Esophagus squamous epithelium (tissue), 5 donors: ENCODE measurements around the gene BACH1. TPM values are rescaled to one million over a fixed set of nuclear protein-coding genes. Genes with fewer than 3 reads are reported as not detected.
"Not testable (repeated sequence)": the region's sequence is repeated elsewhere in the genome, so short reads cannot be mapped to it uniquely, and the experiment has no call there.

Experiments used
- DNase-seq: peaks from one replicate; lab custom pipeline; 2025; lab: John Stamatoyannopoulos, UW
- H3K27ac ChIP-seq, 4 donors: fragments of 200-600 bp; sonication (generic); one replicate each; pipeline ENCODE4 v1.5.1; 2016 to 2019; ENCODE audit warnings: mild to moderate bottlenecking in 1 of 4
- H3K27me3 ChIP-seq, 4 donors: fragments of 200-600 bp; sonication (generic); 1 replicate in 3 of 4; 2 replicates in 1 of 4; pipeline versions ENCODE4 v1.5.1 to v1.6.0; 2017 to 2021; ENCODE audit warnings: antibody characterized with exemption in 1 of 4
- H3K36me3 ChIP-seq, 3 donors: fragments of 200-600 bp; sonication (generic); one replicate each; pipeline ENCODE4 v1.5.1; 2016 to 2019
- H3K4me1 ChIP-seq, 3 donors: fragments of 200-600 bp; sonication (generic); one replicate each; pipeline ENCODE4 v1.5.1; 2017 to 2019
- H3K4me3 ChIP-seq, 4 donors: fragments of 200-600 bp; sonication (generic); 1 replicate in 3 of 4; 2 replicates in 1 of 4; pipeline ENCODE4 v1.5.1; 2016 to 2019; ENCODE audit warnings: mild to moderate bottlenecking in 2 of 4, moderate library complexity in 1 of 4
- H3K9me3 ChIP-seq, 3 donors: fragments of 200-600 bp; sonication (generic); one replicate each; pipeline ENCODE4 v1.5.1; 2016 to 2019
- POLR2A ChIP-seq, 4 donors: fragments of 450-650 bp; IDR thresholded peaks; one replicate each; pipeline ENCODE4 v1.6.1; 2017; ENCODE audit warnings: antibody characterized with exemption in 4 of 4, mild to moderate bottlenecking in 4 of 4, moderate library complexity in 3 of 4
- WGBS, 2 donors: methylation state at CpG; one replicate each; pipeline ENCODE4 v1.1.5; 2018; 5-methylcytosine and 5-hydroxymethylcytosine counted together
- intact Hi-C: fragments of 100-400 bp; cut with DNase I; formaldehyde crosslinking; loops from one replicate; pipeline ENCODE4 v1.15.0; 2022
- total RNA-seq, 4 donors: library from RNA; depleted of rRNA; stranded (reverse); fragments of >200 nt; gene quantifications; one replicate each; pipeline ENCODE4 v1.1.0, GENCODE V29; 2016
- TF ChIP-seq, protein P1 (sequence below), 6 experiments: fragments of 450-650 bp in 4 of 6; fragments of 200-600 bp in 2 of 6; sonication (generic) in 2 of 6; IDR thresholded peaks; one replicate each; pipeline ENCODE4 v1.5.1; 2016 to 2019; ENCODE audit warnings: antibody characterized with exemption in 6 of 6, mild to moderate bottlenecking in 4 of 6, moderate library complexity in 4 of 6
- donor health status: DM: yes; HTN: yes; CAD: no.

Gene BACH1
- 10 to 100 TPM; 39.6 to 54.6 (median 44.8) TPM for total RNA-seq

DNA sequence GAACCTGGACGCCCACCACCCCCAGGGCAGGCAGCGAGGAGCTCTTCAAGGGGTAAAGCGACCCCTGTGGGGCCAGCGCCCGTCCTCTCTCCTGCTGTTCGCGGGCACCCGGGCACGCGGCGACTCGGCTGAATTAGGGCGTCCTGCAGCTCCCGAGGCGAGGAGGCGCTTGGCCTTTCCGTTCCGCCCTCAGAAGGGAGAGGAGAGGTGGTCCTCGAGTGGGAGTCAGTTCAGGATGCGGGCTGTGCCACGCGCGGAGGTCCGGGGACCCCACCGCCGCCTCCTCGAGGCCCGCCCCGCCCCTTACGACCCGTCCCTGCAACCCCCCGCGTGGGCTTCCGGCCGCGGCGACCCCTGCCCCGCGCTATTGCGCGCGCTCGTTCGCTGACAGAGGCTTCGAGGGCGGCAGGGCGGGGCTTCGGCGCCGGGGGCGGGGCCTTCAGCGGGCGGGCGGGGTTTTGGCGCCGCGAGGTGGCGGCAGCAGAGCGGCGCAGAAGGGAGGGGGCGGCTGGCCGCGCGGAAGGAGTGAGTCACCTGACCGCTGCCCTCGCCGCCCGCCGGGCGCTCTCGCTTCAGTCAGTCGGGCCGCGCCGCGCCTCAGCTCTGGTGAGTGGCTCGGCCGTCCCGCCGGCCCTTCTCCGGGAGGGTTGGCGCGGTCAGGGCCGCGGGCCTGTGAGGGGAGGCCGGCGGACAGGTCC, at the start of gene BACH1:
Gene BACH1, plus strand, starts transcription at position 575 of the 698 bp plus-strand sequence. CDS start 22,359 bp downstream, outside the sequence.
- WGBS, 2 donors: 0% methylated on average over 12 of the region's 87 CpGs; no CpG with 5 or more reads in 1 of the 2 donors
- H3K27ac ChIP-seq: peak within 1 kb of the TSS; percentile 91 to 100 (median 100)
- peaks cover 14 to 54% (median 22%) of the 10 kb centered on the region in 3 donors for H3K4me1 ChIP-seq
- H3K4me3 ChIP-seq: peak within 1 kb of the TSS; percentile 73 to 99 (median 96)
- intact Hi-C loops: loop anchor here (5.0 kb wide), 1 partner anchor 136 kb away; no protein-coding TSS in a partner anchor
- H3K9me3 ChIP-seq: no peaks in the 10 kb centered on the region
- TF ChIP-seq, protein P1, sequence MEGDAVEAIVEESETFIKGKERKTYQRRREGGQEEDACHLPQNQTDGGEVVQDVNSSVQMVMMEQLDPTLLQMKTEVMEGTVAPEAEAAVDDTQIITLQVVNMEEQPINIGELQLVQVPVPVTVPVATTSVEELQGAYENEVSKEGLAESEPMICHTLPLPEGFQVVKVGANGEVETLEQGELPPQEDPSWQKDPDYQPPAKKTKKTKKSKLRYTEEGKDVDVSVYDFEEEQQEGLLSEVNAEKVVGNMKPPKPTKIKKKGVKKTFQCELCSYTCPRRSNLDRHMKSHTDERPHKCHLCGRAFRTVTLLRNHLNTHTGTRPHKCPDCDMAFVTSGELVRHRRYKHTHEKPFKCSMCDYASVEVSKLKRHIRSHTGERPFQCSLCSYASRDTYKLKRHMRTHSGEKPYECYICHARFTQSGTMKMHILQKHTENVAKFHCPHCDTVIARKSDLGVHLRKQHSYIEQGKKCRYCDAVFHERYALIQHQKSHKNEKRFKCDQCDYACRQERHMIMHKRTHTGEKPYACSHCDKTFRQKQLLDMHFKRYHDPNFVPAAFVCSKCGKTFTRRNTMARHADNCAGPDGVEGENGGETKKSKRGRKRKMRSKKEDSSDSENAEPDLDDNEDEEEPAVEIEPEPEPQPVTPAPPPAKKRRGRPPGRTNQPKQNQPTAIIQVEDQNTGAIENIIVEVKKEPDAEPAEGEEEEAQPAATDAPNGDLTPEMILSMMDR (IDR thresholded peaks at IDR 0.05): peak; percentile 26 to 73 (median 57)
- TF ChIP-seq POLR2A (IDR thresholded peaks at IDR 0.05): peak in 3 of 4 donors; percentile 29 to 97 (median 94)
- peak; percentile 58 for DNase-seq
- H3K36me3 ChIP-seq: no peaks in the 10 kb centered on the region
- H3K27me3 ChIP-seq: no peaks in the 10 kb centered on the region

DNA sequence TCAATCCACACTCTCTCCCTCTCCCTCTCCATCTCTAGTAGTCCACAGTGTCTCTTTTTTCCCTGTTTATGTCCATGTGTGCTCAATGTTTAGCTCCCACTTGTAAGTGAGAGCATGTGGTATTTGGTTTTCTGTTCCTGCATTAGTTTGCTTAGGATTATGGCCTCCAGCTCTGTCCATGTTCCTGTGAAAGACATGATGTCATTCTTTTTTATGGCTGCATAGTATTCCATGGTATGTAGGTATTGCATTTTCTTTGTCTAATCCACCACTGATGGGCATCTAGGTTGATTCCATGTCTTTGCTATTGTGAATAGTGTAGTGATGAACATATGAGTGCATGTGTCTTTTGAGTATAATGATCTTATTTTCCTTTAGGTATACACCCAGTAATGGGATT, 49.4 kb upstream of the BACH1 start:
- H3K4me1 ChIP-seq: peaks cover 0 to 12% (median 3%) of the 10 kb centered on the region in 3 donors

DNA sequence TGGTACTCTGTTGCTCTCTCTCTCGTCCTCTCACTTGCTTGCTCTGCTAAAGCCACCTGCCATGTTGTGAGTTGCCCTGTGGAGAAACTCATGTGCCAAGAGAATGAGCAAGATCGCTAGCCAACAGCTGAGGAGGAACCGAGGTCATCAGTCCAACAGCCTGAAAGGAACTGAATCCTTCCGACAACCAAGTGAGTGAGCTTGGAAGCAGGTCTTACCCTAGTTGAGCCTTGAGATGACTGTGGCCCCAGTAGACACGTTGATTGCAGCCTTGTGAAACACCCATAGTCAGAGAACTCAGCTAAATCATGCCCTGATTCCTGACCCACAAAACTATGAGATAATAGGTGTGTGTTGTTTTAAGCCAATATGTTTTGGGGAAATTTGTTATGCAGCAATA, 48.1 kb upstream of the BACH1 start:
- H3K4me3 ChIP-seq: no peak overlapping the region
- no peak overlapping the region for H3K27ac ChIP-seq
- intact Hi-C loops: no loop called here
- H3K4me1 ChIP-seq: peaks cover 0 to under 1% (median 0%) of the 10 kb centered on the region in 3 donors
- no peaks in the 10 kb centered on the region for H3K27me3 ChIP-seq
- WGBS, 2 donors: 75 to 79% methylated on average over 4 to 5 of the region's 5 CpGs
- no peaks in the 10 kb centered on the region for H3K36me3 ChIP-seq
- DNase-seq: no peak
- TF ChIP-seq, protein P1 (IDR thresholded peaks at IDR 0.05): no peak
- no peak for TF ChIP-seq POLR2A (IDR thresholded peaks at IDR 0.05)
- H3K9me3 ChIP-seq: peaks cover 0 to 17% (median 16%) of the 10 kb centered on the region in 3 donors

More for the DNA sequence above, 49.4 kb upstream of the BACH1 start:
- H3K27me3 ChIP-seq, DNase-seq, H3K27ac ChIP-seq, H3K4me3 ChIP-seq, intact Hi-C loops, H3K36me3 ChIP-seq: not testable (repeated sequence)
- peaks cover 0 to 15% (median 14%) of the 10 kb centered on the region in 3 donors for H3K9me3 ChIP-seq

DNA sequence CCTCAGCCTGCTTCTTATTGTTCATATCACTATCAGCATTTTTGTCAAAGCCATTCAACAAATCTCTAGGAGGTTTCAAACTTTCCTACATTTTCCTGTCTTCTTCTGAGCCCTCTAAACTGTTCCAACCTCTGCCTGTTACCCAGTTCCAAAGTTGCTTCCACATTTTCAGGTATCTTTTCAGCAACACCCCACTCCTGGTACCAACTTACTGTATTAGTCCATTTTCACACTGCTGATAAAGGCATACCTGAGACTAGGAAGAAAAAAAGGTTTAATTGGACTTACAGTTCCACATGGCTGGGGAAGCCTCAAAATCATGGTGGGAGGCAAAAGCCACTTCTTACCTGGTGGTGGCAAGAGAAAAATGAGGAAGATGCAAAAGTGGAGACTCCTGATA, 44.9 kb upstream of the BACH1 start:
- H3K27ac ChIP-seq, DNase-seq, H3K4me3 ChIP-seq, H3K27me3 ChIP-seq, H3K4me1 ChIP-seq, H3K36me3 ChIP-seq, intact Hi-C loops: not testable (repeated sequence)
- H3K9me3 ChIP-seq: peaks cover 0 to 17% (median 16%) of the 10 kb centered on the region in 3 donors

DNA sequence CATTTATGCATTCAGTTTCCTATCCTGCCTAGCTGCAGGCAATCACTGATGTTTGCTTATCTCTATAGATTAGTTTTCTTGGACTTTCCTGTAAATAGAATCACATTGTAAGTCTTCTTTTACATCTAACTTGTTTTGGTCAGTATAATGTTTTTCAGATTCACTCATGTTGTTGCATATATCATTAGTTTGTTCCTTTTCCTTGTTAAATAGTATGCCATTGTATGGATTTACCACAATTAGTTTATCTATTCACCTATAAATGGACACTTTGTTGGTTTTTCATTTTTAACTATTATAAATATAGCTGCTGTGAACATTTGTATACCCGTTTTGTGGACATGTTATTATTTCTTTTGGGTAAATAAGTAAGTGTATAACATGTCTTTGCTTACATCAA, 44.2 kb upstream of the BACH1 start:
- no peak for TF ChIP-seq POLR2A (IDR thresholded peaks at IDR 0.05)
- TF ChIP-seq, protein P1 (IDR thresholded peaks at IDR 0.05): no peak
- H3K4me3 ChIP-seq: no peak overlapping the region
- no peak for DNase-seq
- intact Hi-C loops: no loop called here
- no peak overlapping the region for H3K27ac ChIP-seq
- 81 to 84% methylated on average over 1 of the region's 1 CpG for WGBS, 2 donors
- H3K4me1 ChIP-seq: peaks cover 0 to 13% (median 2%) of the 10 kb centered on the region in 3 donors
- H3K27me3 ChIP-seq: no peaks in the 10 kb centered on the region
- H3K9me3 ChIP-seq: peaks cover 0 to 17% (median 16%) of the 10 kb centered on the region in 3 donors
- H3K36me3 ChIP-seq: no peaks in the 10 kb centered on the region

DNA sequence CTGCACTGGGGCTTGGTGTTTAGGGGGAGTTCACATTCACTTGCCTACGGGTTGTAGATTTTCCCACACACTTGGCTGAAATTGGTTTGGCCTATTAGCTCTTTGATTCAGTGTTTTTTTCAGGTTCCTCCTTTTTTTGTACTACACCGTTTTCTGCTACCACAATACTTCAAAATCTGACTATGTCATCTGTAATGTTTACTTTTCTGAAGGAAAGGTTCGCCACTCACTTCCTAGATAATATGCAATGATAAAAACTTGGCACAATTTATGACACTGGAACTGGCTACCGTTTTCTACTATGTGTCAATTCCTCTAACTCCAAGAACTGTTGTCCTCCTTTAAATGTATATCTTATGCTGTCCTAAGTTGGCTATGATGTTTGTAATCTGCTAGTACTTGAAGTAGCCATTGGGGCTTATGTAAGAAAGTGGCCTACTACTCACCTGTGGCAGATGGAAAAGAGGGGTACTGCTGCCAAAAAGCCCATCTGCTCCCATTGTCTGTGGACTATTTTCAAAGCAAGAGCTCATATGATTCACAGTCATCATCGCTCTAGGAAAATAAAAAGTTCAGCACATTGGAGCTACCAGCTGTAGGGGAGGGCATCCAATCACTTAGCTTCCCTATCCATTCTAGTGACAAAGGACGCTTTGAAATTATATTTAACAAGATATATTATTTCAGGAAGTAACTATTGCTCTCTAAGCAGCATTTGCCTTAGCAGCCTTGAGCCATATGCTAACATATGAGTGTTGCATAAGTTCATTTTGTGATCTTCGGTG, 42.4 kb upstream of the BACH1 start:
- Histone ChIP-seq H3K36me3 (no peaks in the 10 kb centered on the region), H3K27me3 (no peaks in the 10 kb centered on the region), H3K4me1 (peaks cover 0 to 22% (median 4%) of the 10 kb centered on the region in 3 donors), H3K27ac (no peak overlapping the region), H3K4me3 (no peak overlapping the region), H3K9me3 (peaks cover 0 to 17% (median 16%) of the 10 kb centered on the region in 3 donors)
- TF ChIP-seq POLR2A (IDR thresholded peaks at IDR 0.05): no peak
- TF ChIP-seq, protein P1 (IDR thresholded peaks at IDR 0.05): no peak
- DNase-seq: no peak
- WGBS, 2 donors: 42 to 68% methylated on average over 7 of the region's 7 CpGs
- intact Hi-C loops: no loop called here
